Measurements from ENCODE around the gene OGFOD3. TPM values are rescaled to one million over a fixed set of nuclear protein-coding genes. Genes with fewer than 3 reads are reported as not detected.

OGFOD3 gene
- total and polyA plus RNA-seq, 7 experiments from 2014 or later: 21.9 to 42.1 (median 32.3) TPM

DNA sequence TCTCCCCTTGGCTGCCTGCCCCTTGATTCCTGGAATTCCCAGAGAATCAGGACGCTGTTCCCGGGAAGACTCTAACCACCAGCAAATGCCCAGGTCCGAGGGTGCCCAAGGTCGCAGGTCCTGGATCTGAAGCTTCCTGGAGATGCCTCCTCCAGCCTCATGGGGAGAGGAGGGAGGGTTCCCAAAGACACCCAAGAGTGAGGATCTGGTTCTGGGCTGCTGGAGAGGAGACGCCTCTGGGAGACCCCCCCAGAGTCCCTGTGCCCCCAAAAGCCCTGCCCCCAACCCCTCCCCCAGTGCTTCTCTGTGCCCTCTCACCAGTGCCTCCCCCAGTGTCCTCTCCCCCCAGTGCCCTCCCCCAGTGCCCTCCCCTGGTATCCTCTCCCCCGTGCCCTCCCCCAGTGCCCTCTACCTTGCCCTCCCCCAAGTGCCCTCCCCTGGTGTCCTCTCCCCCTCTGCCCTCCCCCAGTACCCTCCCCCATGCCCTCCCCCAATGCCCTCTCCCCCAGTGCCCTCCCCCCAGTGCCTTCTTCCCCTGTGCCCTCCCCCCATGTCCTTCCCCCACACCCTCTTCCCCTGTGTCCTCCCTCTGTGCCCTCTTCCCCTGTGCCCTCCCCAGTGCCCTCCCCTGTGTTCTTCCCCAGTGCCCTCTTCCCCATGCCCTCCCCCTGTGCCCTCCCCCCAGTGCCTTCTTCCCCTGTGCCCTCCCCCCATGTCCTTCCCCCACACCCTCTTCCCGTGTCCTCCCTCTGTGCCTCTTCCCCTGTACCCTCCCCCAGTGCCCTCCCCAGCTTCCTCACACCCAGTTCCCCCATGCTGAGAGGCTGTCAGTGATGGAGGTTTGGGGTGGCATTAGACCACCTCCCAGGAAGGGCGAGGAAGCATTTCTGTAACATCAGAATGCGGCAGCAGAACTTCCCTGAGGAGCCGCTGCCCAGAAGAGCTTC is 78.5 kb downstream of the OGFOD3 start:
- no peaks in the 10 kb centered on the region for H3K9me3 ChIP-seq (ENCODE audit: control insufficient read depth in 2 of 3, low read length in 3 of 3)
- peaks cover 0 to 1% (median 0%) of the 10 kb centered on the region in 11 donors for H3K9me3 Mint-ChIP-seq
- H3K27ac ChIP-seq (ENCODE audit: low read depth, low read length): no peak overlapping the region
- no peaks in the 10 kb centered on the region for H3K27me3 ChIP-seq (ENCODE audit: control insufficient read depth in 2 of 2, insufficient read depth in 2 of 2, low read length in 2 of 2)
- H3K4me1 Mint-ChIP-seq: peaks cover 10 to 18% (median 14%) of the 10 kb centered on the region in 7 donors
- no peak overlapping the region for H3K4me3 Mint-ChIP-seq
- no peak overlapping the region for H3K27ac Mint-ChIP-seq
- no peaks in the 10 kb centered on the region for H3K36me3 ChIP-seq (ENCODE audit: control insufficient read depth in 2 of 3, insufficient read depth in 3 of 3, low read length in 3 of 3)
- H3K4me3 ChIP-seq (ENCODE audit: low read length): no peak overlapping the region
- ATAC-seq (no peak), DNase-seq (no peak)
- no peaks in the 10 kb centered on the region for H3K36me3 Mint-ChIP-seq
- H3K4me1 ChIP-seq (ENCODE audit: control insufficient read depth in 2 of 2, insufficient read depth in 2 of 2, low read length in 2 of 2): peaks cover 0 to 4% of the 10 kb centered on the region in 2 donors
- H3K27me3 Mint-ChIP-seq: peaks cover 0 to 10% (median 0%) of the 10 kb centered on the region in 5 donors
- ChIA-PET CTCF (no interaction called here), POLR2A (no interaction called here)
- intact Hi-C loops (cut with micrococcal nuclease): no loop called here

Other genes with a start within 250 kb of the OGFOD3 start
- gene CCDC57, start 205.7 kb downstream of the OGFOD3 start, total RNA-seq: 100 to 1,000 TPM in 2 of 5 experiments, 10 to 100 TPM in 3; 75.7 to 127 (median 95.0) TPM
- 10 to 100 TPM; 32.1 to 36.8 TPM for gene CCDC57, start 205.7 kb downstream of the OGFOD3 start, polyA plus RNA-seq
- gene SLC16A3, start 189.5 kb downstream of the OGFOD3 start, total RNA-seq: 100 to 1,000 TPM in 2 of 5 experiments, 10 to 100 TPM in 3; 14.6 to 264 (median 67.0) TPM
- 1 to 10 TPM; 1.4 to 1.9 TPM for gene SLC16A3, start 189.5 kb downstream of the OGFOD3 start, polyA plus RNA-seq
- gene CSNK1D, start 144.9 kb downstream of the OGFOD3 start, total RNA-seq: 100 to 1,000 TPM; 144 to 249 (median 176) TPM
- 10 to 100 TPM; 46.1 to 81.3 TPM for gene CSNK1D, start 144.9 kb downstream of the OGFOD3 start, polyA plus RNA-seq
- 100 to 1,000 TPM in 3 of 5 experiments, 10 to 100 TPM in 2; 61.9 to 390 (median 165) TPM for gene CD7, start 101.0 kb downstream of the OGFOD3 start, total RNA-seq
- 100 to 1,000 TPM; 169 to 183 TPM for gene CD7, start 101.0 kb downstream of the OGFOD3 start, polyA plus RNA-seq
- 10 to 100 TPM in 2 of 5 experiments, 1 to 10 TPM in 3; 2.3 to 32.4 (median 5.1) TPM for gene SECTM1, start 84.8 kb downstream of the OGFOD3 start, total RNA-seq
- gene SECTM1, start 84.8 kb downstream of the OGFOD3 start, polyA plus RNA-seq: 1 to 10 TPM; 1.5 to 3.2 TPM
- gene TEX19, start 59.3 kb downstream of the OGFOD3 start, total RNA-seq: not detected
- gene TEX19, start 59.3 kb downstream of the OGFOD3 start, polyA plus RNA-seq: not detected
- gene UTS2R, start 46.8 kb downstream of the OGFOD3 start, total RNA-seq: not detected
- gene UTS2R, start 46.8 kb downstream of the OGFOD3 start, polyA plus RNA-seq: not detected
- 100 to 1,000 TPM in 2 of 5 experiments, 10 to 100 TPM in 3; 62.7 to 153 (median 66.9) TPM for gene HEXD, start 239 bp downstream of the OGFOD3 start, total RNA-seq
- 10 to 100 TPM; 12.5 to 18.1 TPM for gene HEXD, start 239 bp downstream of the OGFOD3 start, polyA plus RNA-seq
- gene CYBC1, start 32.2 kb upstream of the OGFOD3 start, total RNA-seq: 100 to 1,000 TPM; 112 to 385 (median 199) TPM
- gene CYBC1, start 32.2 kb upstream of the OGFOD3 start, polyA plus RNA-seq: 100 to 1,000 TPM; 168 to 178 TPM
- gene NARF, start 40.2 kb upstream of the OGFOD3 start, total RNA-seq: 100 to 1,000 TPM in 1 of 5 experiments, 10 to 100 TPM in 4; 59.8 to 188 (median 67.1) TPM
- 100 to 1,000 TPM; 102 to 103 TPM for gene NARF, start 40.2 kb upstream of the OGFOD3 start, polyA plus RNA-seq
- gene FOXK2, start 101.1 kb upstream of the OGFOD3 start, total RNA-seq: 10 to 100 TPM; 36.5 to 67.1 (median 48.4) TPM
- 1 to 10 TPM; 4.2 to 4.8 TPM for gene FOXK2, start 101.1 kb upstream of the OGFOD3 start, polyA plus RNA-seq
- gene WDR45B, start 229.9 kb upstream of the OGFOD3 start, total RNA-seq: 10 to 100 TPM; 44.9 to 91.6 (median 68.4) TPM
- 10 to 100 TPM; 30.5 to 36.8 TPM for gene WDR45B, start 229.9 kb upstream of the OGFOD3 start, polyA plus RNA-seq

Data from naive thymus-derived CD4-positive, alpha-beta T cell (primary cell).